ENCODE data around the gene FGFR2.

Gene FGFR2

DNA sequence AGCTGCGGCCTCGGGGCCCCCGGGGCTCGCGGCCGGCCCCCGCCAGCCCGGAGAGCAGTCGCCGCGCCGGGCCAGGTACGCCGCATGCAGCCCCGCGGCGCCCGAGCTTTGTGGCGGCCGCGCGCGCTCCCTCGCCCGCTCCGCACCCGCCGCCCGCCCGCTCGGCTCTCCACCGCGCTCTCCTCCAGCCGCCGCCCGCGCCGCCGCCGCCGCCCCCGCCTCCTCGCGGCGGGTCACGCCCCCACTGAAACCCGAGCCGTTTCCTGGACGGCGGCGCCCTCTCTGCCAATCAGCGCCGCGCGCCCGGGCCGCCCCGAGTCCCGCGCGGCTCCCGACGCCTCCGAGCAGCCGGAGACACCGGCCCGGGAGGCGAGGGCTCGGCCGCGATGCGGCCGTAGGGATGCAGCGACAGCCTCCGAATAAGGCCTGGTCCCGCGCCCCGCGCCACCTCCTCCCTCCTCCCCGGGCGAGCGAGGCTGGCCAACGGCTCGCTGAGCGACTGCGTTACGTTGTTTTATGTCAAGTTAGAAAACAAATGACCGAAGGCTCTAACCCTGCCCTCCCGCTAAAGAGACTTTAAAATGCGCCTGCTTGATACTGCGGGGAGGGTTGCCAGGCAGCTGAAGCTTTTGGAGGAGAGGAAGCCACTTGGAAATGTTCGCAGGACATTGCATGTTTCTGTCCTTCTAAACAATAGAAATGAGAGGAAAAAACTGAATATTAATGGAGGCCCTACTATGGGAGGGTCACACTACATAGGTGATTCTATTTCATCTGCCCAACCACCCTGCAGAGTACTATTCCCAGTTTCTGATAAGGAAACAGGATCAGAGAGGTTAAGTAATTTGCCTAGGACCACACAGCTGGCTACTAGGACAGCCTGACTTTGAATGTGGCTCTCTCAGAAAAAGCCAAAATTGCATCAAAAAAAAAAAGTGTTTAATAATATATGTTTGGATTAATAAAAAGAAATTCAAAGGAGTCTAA lies at the start of gene FGFR2:
Gene FGFR2, minus strand, starts transcription at position 182 of the 987 bp plus-strand sequence. CDS start 4,627 bp downstream, outside the sequence.
- DNase-seq: no peak

DNA sequence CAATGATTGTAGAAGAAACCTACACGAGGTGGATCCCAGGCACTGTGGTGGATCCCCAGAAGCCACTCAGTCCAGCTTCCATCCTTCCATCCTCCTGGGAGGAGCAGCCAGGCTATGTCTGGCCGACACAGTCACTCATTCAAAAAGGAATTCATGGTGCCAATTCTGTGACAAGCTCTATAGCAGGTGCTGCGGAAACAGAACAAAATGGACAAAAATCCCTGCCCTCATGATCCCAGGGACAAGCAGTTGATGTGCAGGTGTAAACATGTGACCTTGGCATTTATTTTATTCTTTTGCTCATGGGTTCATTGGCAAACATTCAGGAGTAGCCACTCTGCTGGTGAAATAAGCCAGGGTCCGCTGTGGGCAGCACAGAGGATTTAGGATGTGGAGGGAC lies 49.2 kb upstream of the FGFR2 start:
- DNase-seq: no peak

DNA sequence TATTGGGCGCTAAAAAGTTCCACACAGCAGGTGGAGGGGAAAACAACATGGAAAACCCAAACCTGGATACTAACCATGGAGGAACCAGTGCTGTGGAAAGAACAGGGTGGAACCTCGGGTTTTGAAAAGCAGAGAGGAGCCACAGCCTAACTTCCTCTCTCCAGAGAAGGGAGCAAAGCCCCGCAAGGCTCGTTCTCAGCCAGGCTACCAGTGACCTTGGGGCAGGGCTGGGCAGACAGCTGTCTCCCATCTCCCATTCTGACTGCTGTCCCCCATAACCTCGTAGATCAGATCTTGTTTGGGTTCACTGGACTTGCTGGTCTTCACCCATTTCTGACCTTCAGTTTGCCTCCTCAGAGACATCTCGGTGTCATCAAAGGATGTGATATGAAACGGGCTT lies 47.5 kb upstream of the FGFR2 start:
- DNase-seq: no peak

DNA sequence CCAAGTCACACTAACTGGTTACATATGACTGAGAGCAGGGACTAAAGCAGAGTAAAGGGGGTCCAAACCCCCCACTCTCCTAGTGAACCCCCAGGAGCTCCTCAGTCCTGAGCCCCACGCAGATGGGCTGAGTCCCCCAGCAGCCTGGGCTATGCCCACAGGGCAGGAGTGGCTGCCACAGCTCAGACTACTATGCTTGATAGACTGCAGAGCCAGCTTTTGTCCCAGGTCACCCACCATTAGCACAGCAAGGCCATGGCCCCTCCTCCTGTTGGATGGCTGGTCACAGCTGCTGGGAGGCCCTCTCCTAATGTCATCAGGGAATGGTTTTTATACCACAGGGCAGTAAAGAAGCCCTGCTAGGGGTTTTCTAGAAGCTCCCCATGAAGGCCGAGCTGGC lies 46.3 kb upstream of the FGFR2 start:
- no peak for DNase-seq

DNA sequence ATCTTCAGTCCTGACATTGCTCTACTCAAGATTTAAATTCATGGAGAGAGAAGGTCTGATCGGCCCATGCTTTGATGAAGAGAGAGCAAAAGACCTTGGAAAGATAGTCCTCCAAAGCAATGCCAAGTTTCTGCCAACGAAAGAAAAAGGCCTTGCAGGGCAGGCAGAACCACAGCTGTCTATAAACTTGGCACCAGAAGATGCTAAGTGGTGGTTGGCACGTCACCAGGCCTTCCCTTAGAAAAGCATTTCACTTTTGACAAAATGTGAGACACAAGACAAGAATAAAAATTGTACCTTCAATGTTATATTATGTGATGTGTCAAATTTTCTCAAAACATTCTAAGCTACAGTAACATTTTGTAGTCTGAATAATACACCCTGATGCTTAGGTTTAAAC lies 42.0 kb upstream of the FGFR2 start:
- no peak for DNase-seq

DNA sequence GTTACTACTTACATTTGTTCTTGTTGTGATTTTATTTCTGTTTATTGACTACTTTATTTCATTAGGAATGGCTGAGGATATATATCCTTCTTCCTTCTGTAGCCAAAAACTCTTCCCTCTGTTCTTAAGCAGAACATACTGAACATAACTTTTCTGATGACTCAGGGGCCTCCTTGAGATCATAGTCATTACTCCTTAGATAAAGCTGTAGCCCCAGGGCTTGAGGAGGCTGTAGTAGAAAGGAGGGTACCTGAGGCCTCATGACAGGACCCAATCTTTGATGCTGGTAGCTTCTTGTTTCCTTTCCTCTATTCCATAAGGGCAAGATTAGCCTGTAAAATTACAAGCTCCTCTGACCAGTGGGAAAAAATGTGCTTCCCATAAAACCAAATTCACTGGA lies 41.2 kb upstream of the FGFR2 start:
- no peak for DNase-seq

DNA sequence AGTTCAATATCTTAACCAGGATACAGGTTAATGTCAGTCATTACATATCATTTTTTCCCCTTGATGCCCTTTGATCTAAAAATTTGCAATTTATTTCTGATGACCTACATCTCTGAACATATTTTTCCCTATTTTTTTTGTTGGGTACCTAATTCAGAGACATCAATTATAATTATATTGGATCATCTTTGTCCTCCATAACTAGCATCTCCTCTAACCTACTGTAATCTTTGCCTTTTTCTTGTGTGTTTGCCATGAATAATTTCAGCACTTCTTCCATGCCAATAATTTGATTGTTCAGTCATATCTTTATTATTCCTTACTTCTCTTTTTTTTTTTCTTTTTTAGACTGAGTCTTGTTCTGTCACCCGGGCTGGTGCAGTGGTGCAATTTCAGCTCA lies 39.2 kb upstream of the FGFR2 start:
- no peak for DNase-seq

DNA sequence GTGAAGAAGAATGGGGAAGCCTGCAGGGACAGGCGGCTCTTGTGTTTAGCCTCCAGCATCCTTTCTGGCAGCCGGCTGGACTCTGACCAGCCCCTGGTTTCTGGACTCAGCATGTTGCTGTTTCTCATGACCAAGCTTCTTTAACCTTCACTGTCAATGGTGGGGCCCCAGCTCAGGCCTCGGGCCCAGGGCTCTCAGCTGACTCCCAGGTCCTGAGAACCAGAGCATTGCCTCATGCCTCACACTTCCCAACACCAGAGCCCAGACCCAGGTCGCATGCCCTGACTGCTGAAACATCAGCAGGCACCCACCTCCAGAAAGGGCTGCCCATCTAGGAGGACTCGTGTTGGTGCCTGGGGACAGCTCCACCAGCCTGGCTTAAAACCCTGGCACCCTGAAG lies 34.8 kb upstream of the FGFR2 start:
- no peak for DNase-seq

DNA sequence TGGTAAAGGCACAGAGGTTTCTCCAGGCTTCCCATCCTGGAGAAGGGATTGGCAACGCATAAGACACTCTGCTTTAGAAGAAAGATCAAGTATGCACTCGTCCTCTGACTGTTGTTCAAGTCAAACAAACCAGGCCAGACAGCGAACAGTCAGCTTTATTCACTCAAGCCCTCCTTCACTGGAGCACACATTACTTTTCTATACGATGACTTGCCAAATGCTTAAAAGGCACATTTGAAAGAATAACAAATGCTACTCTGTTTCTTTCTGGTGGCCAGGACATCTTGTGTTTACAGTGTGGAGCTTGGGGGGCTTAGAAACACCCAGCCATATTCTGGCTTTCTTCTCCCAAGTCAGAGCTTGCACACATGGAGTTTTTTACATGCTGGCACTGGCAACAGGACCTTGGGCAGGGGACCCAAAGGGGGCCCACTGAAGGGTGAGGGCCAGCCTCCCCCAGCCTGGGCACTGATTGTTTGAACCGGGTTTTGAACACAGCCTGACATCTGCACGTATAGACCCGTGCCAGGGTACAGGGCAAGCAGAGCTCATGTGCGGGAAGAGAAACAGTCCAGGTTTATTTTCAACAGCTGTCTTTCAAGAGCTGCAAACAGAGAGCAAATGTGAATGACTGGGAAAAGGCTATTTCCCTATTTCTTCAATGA lies 33.3 kb upstream of the FGFR2 start:
- DNase-seq: no peak

DNA sequence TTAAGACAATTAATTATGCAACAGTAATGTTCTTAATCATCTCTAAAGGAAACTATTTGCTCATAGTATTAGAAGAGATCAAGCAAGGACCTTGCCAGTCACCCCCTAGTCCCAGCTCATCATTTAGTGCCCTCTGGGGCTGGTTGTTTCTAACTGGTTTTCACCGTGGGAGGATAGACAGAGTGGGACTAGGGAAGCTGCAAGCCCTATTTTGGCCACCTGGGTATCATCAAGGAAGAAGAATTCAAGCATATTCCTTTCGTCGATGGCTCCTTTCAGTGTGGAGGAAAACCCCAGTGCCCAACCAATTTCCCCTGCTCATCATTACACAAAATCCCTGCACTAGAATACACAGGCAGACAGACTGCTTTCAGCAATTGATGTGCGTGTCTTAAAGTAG lies 30.6 kb upstream of the FGFR2 start:
- no peak for DNase-seq

DNA sequence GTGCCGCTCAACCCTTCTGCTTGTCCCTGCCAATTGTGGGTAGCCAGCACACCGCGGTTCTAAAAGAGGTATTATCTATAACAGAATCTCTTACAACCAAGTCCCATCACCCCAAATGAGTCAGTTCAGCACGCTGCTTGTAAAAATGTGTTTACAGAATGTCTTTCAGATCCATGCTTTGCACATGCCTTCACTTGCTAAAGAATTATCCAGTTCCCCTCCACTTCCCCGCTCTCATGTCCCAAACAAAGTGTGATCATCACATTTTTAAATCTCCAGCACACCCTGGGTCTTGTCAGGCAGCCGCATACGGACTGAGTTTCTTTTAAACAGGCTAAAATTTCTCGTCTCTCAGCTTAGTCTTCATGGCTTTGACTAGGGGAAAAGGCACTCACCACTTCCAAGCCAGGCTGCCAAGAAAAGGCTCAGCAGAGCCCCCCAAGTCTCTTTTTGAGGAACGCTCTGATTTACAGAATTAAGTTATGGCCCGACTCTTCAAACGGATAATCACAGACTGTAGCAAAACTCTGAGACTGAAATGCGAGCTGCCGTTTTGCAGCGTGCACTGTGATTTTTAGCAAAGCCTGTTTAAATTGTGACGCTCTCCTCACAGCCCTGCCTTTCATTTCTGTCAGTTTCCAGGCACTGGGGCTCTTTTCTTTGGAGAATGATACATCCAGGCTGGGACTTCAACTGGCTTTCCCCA lies 29.8 kb upstream of the FGFR2 start:
- DNase-seq: no peak

DNA sequence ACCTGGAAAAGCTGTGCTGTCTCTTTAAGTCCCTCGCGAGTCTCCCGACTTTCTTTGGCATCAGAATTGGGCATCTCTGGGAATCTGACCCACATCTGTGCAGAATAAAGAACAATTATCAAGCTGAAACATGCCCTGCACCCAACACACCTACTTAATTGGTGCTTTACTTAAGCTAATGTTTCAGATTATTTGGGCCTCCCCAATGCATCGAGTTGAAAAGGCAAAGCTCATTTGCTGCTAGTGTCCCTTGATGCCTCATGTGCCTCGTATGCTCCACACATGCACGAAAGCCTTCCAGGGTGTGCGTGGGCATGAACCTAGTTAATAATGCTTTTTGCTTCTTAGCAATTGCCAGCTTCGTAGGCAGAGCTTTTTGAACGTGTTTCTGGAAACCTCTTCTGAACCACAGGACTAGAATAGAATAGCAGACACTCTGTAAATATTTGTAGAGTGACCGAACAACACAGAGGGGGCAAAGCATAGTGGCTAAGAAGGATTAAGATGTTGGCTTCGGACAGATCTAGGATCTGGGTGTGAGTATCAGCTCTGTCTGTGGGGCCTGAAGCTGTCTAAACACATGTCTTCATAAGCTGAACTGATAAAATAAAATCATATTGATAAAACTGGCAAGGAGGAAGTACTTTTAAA lies 26.7 kb upstream of the FGFR2 start:
- no peak for DNase-seq

DNA sequence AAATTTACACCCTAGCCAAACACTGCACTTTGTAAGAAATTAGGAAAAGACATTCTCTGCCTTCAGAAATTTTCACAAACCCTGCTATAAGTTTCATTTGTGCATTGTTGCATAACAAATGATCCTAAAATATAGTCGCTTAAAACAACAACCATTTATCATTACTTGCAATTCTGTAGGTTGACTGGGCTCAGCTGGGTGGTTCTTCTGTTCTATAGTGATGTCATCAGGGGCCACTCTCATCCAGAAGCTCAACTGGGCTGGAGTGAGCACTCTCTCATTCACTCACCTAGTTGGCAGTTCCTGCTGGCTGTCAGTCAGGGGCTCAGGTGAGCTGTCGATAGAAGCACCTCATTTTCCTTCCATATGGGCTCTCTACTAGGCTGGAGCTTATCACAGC lies 20.7 kb upstream of the FGFR2 start:
- no peak for DNase-seq

DNA sequence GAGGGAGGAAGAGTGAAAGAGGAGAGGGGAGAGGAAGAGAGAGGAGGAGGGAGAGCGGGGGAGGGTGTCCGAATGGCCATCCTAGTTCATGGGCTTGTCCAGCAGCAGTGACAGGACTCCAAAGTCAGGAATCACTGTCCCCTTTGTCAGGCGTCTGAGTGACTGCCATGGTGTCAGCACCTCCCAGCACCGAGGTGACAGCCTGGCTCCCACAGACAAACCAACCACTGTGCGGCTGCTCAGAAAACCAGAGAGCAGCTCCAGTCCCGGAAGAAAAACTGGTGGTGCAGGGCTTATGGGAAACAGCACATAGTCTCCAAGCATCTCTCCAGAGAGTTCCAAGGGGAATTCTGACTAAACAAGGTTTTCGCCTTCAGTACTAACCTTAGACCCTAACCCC lies 18.9 kb upstream of the FGFR2 start:
- no peak for DNase-seq

DNA sequence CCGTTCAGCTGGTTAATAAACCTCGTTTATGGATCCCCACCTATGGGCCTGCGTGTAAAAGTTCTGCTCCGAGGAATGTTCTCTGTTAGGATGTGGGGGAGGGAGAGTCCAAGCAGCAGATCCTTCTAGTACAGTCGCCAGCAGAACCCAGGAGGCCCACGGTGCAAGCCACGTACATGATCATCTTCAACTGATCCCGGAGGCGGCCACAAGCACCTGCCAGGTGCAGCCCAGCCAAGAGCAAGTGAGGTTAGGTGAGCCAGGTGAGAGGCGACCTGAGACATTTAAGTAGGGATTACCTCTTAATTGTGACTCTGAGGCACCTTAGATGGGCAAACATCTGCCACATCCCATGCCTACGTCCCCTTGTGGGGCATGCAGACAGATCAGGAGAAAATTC lies 18.0 kb upstream of the FGFR2 start:
- DNase-seq: no peak

DNA sequence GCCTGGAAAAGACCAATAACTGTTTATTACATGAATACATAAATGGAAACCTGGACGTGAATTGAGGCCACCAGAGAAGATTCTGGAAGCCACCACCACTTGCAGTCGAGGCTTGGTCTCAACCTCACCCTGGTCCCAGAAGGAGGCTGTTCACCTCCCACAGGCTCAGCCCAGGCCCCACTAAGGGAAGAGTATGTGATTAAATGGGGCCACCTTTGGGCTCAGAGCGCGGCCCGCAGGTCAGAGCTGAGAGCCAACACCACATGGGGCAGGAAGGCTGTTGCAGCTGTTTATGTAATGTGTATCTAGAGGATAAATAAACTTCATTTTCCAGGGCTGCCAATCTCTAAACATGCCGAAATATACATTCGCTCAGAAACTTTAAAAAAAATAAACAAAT lies 17.6 kb upstream of the FGFR2 start:
- DNase-seq: no peak

DNA sequence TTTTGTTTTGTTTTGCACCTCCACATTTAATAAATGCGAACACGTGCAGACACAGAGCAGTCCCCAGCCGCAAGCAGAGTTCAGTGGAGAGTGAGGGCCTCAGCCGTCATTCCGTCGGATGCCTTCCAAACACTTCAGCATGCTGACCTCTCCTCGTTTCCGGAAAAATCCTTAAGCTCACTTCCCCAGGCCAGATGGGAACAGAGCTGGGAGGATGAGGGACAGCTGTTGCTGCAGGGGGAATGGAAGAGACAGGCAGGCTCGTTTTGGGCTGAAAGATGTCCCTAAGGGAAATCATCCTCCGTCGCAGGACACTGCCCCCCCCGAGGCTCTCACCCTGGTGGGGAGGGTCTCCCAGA lies 17.2 kb upstream of the FGFR2 start:
- no peak for DNase-seq

DNA sequence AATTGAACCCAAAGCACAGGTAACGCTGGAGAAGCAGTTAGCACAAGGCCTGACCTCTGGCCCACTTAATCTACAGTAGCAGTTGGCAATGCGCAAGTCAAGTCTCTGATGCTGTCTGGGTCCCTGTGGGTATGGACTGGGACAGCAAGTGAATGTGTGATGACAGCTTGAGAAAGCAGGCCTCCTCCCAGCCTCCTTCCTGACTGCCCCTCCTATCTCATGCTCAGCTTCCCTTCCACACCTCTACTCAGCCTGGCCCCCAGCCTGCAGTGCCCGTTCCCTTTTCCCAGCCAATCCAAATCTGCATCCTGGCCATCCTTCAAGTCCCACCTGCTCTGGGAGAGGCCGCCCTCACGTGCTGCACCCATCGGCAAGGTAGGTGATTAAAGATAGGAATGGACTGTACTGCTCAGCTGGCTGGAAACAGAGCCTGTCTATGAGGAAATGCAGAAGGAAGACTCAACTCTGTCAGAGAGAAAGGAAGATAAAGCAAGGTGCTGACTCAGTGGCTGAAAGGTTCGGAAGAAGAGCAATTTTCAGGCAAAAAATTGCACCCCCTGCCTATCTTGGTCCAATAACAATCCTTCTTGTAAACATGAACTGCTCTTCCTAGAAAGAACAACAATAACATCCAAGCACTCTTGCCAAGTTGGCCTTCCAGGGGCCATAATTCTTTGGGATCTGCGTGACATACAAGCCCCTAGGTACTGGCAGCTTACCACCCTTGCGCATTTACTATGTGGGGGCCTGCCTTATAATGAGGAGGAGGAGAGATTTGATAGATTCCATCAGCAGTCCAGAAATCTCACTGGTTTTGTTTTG lies 16.6 kb upstream of the FGFR2 start:
- no peak for DNase-seq

DNA sequence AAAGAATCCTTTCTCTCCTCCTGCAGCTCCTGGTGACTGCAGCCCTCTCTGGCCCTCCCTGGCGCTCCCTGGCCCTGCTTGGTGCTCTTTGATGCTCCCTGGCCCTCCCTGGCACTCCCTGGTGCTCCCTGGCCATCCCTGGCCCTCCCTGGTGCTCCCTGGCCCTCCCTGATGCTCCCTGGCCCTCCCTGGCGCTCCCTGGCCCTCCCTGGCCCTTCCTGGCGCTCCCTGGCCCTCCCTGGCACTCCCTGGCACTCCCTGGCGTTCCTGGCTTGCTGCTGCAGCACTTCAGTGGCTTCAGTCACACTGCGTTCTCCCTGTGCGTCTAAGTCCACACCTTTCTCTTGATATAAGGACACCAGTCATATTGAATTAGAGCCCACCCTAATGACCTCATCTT lies 15.2 kb upstream of the FGFR2 start:
- no peak for DNase-seq

DNA sequence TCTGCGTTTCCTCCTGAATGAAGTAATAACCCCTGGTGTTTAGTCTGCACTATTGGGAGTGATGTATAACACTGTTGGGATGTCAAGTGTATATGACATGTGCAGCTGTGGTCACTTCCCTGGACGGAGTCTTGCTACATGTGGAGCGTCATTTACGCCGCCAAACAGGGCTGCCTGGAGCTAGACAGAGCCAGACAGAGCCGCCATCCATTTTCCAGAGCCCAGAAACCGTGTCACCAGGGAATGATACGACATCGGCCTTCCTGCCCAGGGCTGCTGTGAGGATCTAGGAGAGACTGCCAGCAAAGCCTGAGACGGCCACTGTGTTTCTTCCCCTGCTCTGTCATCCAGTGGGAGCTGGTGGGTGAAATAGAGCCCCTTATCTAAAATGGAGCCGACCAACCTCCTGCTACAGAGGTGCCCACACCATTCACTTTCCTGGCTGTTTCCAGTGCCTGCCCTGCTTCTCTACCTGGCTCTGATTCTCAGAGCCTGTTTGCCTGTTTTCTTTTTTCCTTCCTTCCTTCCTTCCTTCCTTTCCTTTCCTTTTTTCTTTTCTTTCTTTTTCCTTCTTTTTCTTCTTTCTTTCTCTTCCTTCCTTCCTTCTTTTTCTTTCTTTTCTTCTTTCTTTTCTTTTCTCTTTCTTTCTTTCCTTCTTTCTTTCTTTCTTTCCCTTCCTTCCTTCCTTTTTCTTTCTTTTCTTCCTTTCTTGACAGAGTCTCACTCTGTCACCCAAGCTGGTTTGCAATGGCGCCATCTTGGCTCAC lies 13.3 kb upstream of the FGFR2 start:
- DNase-seq: no peak

DNA sequence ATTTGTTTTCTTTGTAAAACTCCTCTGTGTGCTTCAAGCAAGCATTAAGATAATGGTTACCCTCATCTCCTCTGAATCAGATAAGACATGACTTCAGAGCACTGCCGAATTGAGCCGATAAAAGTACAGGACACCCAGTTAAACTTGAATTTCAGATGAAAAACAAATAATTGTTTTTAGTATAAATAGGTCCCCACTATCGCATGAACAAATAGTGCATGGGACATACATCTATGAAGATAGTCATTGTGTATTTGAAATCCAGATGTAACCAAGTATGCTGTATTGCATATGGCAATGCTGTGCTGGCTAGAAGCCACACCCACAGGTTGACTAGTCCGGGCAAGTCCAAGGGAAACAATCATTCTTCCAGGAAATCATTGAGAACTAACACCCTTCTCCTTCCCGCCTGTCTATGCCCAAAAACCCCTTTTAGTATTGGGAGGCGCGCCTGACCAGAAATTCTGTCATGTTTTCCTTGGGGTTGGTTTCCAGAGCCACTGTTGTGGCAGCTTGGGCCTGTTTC lies 12.6 kb upstream of the FGFR2 start:
- no peak for DNase-seq
